ENCODE data around the gene GAK.

The GAK gene

GRCh38 chr4:889516-889915, 42.6 kb downstream of the GAK start:
- no peak for DNase-seq (ENCODE audit: low read depth)

- no peak for DNase-seq (ENCODE audit: low read depth)
Measured at GRCh38 chr4:888029-888428, 44.1 kb downstream of the GAK start.

- DNase-seq (ENCODE audit: low read depth): no peak
Measured at GRCh38 chr4:887034-887763, 44.9 kb downstream of the GAK start.

GRCh38 chr4:886244-886643, 45.9 kb downstream of the GAK start:
- no peak for DNase-seq (ENCODE audit: low read depth)

GRCh38 chr4:885353-885752, 46.8 kb downstream of the GAK start:
- DNase-seq (ENCODE audit: low read depth): no peak

GRCh38 chr4:884896-885295, 47.2 kb downstream of the GAK start:
- no peak for DNase-seq (ENCODE audit: low read depth)

GRCh38 chr4:884259-884658, 47.9 kb downstream of the GAK start:
- DNase-seq (ENCODE audit: low read depth): no peak

GRCh38 chr4:883377-884095, 48.6 kb downstream of the GAK start:
- DNase-seq (ENCODE audit: low read depth): no peak

GRCh38 chr4:882646-883045, 49.5 kb downstream of the GAK start:
- no peak for DNase-seq (ENCODE audit: low read depth)

- no peak for DNase-seq (ENCODE audit: low read depth)
Measured at GRCh38 chr4:881709-882108, 50.4 kb downstream of the GAK start.

- DNase-seq (ENCODE audit: low read depth): no peak
Measured at GRCh38 chr4:880684-881405, 51.3 kb downstream of the GAK start.

- no peak for DNase-seq (ENCODE audit: low read depth)
Measured at GRCh38 chr4:879729-880077, 52.4 kb downstream of the GAK start.

GRCh38 chr4:878796-879728, 53.1 kb downstream of the GAK start:
- DNase-seq (ENCODE audit: low read depth): no peak

GRCh38 chr4:877502-877901, 54.6 kb downstream of the GAK start:
- DNase-seq (ENCODE audit: low read depth): no peak

GRCh38 chr4:876780-877179, 55.3 kb downstream of the GAK start:
- DNase-seq (ENCODE audit: low read depth): no peak

GRCh38 chr4:875818-876423, 56.2 kb downstream of the GAK start:
- no peak for DNase-seq (ENCODE audit: low read depth)

- no peak for DNase-seq (ENCODE audit: low read depth)
Measured at GRCh38 chr4:874971-875817, 56.9 kb downstream of the GAK start.

GRCh38 chr4:874056-874455, 58.1 kb downstream of the GAK start:
- no peak for DNase-seq (ENCODE audit: low read depth)

GRCh38 chr4:872241-872981, 59.7 kb downstream of the GAK start:
- no peak for DNase-seq (ENCODE audit: low read depth)

GRCh38 chr4:871484-871883, 60.6 kb downstream of the GAK start:
- DNase-seq (ENCODE audit: low read depth): no peak

Data from fibroblast of the conjunctiva (primary cell).